ENCODE results near the gene PSMB5. TPM values are rescaled to one million over a fixed set of nuclear protein-coding genes. Genes with fewer than 3 reads are reported as not detected.

Gene PSMB5
- total RNA-seq, 1 donor from 2014 or later, result 183 TPM

DNA sequence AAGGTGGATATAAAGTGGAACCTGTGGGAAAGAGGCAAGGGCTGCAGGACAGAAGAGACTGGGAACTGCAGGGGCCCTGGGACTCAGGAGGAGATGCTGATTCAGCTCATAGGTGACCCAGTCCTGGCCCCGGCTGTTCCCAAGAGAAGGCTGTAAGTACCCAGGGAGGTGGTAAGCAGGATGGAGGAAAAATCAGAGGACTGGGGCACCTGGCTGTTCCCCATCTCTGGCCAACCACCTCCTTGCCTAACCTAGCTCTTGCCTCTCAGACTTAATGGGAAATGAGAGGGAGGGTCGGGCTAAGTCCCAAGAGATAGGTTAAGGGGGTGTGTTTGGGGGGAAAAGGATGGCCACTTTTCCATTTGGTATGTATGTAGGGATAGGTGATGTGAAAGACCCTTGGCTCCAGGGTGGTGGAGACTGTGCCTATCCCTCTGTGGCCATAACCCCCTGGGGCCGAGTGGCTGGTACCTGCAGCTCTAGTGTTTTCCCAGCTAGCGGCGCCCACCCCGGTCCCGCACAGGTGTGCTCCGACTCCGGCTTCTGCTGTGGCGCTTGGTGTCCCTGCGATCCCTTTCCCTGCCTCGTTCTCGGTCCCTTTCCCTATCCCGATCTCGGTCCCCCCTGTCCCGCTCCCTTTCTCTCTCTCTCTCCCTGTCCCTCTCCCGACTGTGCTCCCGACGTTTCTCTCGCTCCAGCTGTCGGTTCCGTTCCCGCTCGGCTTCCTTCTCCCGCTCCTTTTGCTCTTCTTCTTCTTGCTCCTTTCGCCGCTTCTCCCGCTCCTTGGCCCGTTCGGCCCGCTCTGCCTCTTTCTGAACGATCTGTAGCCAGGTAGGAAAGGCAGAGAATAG lies 24.2 kb upstream of the PSMB5 start:
- no peak for DNase-seq (ENCODE audit: low read depth in 2 of 2)

- DNase-seq (ENCODE audit: low read depth in 2 of 2), result peak; percentile 86 to 89
Measured at GRCh38 chr14:23057757-23058653, 23.3 kb upstream of the PSMB5 start.

DNA sequence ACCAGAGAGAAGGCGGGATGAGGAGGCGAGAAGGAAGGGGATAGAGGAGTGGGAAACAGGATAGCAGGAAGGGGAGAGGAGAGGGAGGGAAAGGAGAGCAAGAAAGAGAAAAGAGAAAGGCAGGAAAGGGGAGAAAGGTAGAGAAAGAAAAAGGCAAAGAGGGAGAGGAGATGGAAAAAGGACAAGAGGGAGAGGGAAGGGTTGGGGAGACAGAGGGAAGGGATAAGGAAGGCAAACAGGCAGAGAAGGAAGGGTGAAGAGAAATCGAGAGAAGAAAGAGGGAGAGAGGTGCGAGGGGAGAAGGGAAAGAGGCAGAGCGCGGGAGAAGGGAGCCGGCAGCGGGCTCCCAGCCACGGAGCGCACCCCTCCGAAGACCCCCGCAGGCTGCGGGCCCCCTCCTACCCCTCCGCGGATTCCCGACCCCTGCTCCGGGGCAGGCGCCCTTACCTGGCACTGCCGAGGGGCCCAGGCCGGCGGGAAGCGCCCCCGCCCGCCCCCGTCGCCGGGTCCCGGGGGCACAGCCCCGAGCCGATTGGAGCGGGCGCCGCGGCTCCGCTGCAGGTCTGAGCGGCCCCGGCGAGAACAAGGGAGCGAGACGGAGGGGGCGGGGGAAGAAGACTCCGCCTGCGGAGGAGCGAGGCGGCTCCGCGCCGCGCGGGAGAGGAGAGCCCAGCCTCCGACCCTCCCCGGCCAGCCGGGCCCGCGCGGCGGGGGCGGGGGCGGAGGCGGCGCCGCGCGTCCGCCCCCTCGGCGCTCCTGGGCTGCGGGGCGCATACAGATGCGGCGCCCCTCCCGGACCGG lies 22.5 kb upstream of the PSMB5 start, which contains the start of gene CDH24:
CDH24 (minus strand) TSS at position 565 of the 801 bp plus-strand sequence. CDS start 1,787 bp downstream, outside the sequence.
- peak; percentile 18 to 71 for DNase-seq (ENCODE audit: low read depth in 2 of 2)

DNA sequence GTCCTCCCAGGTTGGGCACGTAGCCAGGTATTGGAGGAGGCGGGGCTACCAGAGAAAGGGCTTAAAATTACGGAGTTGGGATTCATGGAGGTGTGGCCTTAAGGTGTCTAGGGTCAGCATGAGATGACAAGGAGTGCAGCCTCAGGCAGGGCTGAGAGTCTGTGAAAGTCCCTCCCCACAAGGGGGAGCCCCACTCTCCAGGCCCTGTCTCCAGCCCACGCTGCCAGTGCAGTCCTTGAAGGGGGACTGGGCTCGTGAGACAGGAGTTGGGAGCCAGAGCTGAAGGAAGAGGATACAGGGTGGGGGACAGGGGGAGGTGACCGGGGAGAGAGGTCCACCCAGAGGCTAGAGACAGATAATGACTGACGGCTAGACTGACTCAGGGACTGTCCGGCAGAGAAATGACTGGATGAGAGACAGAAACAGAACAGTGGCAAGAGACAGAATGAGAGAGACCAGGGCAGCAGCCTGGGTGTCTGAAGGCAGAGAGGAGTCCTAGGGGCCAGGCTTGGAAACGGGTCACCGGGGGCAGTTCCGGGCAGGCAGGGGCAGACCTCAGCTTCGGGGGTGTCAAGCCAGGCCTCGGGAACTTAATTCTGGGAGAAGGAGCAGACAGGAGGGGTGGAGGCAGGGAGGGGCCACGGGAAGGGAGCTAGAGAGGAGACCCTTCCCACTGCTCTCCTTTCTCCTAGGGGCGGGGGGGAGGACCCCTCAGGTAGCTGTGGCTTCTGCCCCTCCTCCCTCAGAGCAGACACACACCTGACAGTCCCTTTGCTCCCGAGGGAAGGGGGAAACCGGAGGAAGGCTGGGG lies 21.6 kb upstream of the PSMB5 start:
- DNase-seq (ENCODE audit: low read depth in 2 of 2), result peak; percentile 48 to 75

GRCh38 chr14:23055621-23056144 lies 21.0 kb upstream of the PSMB5 start:
- no peak for DNase-seq (ENCODE audit: low read depth in 2 of 2)

DNA sequence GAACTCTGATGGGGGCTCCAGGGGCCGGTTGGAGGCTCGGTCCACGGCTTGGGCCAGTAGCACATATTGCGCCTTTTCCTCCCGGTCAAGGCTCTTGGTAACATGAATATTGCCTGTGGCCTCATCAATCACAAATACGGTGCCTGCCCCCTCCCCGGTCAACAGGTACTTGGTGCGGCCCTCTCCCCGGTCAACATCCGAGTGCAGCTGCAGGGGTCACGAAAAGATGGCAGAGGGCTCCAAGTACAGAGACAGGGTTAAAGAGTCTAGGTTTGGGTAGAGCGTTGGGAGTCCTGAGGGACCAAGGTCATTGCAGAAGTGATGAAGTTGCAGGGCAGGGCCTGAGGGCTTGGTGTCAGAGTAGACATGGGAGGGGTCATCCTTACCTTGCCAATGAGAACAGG lies 20.4 kb upstream of the PSMB5 start:
- no peak for DNase-seq (ENCODE audit: low read depth in 2 of 2)

DNA sequence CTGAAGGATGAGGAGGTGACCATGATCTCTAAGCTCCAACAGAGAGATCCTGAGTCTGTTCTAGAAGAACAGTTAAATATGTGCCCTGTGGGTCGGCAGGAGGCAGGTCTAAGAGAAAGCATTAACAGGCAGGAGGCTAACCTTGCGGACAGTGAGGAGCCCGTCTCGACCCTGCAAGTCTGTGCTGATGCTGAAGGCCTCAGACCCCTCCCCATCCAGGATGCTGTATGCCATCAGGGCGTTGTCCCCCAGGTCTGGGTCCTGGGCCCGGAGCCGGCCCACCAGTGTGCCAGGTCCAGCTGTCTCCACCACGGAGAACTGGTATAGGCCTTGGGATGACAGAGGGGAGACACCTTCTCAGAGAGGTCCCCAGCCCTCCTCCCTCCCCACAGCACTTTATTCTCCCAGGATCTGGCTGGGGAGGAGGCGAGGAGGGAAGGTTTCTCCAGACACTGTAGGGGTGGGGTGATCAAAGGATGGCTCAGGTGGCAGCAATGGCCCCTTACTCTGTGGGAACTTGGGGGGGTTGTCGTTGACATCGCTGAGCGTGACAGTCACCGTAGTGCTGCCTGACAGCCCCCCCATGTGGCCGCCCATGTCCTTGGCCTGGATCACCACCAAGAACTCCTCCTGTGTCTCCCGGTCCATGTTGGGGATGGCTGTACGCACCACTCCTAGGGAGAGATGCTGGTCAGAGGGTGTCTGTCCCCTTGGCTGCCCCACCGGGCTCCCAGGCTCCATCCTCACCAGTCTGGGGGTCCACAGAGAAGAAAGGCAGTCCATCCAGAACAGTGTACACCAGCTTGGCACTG lies 19.5 kb upstream of the PSMB5 start:
- peak; percentile 48 to 70 for DNase-seq (ENCODE audit: low read depth in 2 of 2)

DNA sequence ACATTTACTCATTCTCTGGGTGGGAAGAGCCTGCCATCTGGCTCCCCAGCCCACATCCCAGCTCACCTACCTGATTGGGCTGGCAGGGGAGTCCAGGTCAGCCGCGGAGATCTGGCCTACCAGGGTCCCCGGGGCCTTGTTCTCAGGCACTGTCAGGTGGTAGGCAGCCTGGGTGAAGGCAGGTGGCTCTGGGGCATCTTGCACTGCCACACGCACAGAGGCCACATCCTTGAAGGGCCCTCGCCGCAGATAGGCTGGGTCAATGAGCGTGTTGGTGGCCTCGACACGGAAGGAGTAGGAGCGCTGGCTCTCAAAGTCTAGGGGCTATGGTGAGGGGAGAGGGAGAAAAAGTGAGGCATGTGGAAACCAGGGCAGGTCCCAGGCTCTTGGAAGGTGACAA lies 18.7 kb upstream of the PSMB5 start:
- no peak for DNase-seq (ENCODE audit: low read depth in 2 of 2)

GRCh38 chr14:23052671-23053070 lies 18.0 kb upstream of the PSMB5 start:
- DNase-seq (ENCODE audit: low read depth in 2 of 2), result no peak

DNA sequence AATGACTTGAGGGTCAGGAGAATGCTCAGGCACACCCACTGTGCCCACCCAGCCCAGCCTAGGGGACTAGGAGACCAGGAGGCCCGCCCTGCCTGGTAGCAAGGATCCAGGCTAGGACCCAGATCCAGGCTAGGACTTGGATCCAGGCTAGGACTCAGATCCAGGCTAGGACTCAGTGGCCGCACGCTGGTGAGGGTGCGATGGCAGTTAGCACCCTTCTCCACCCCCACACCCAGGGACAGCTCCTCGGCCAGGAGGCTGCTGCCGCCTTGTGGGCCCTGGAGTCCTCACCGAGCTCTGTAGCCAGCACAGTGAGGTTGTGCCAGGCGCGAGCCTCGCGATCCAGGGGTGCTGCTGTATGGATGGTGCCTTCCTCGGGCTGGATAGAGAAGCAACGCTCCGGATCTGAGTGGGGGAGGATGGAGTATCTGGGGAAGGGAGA lies 17.5 kb upstream of the PSMB5 start:
- peak in 1 of 2 donors; percentile 29 for DNase-seq (ENCODE audit: low read depth in 2 of 2)

- no peak for DNase-seq (ENCODE audit: low read depth in 2 of 2)
Measured at GRCh38 chr14:23051141-23052057, 16.7 kb upstream of the PSMB5 start.

DNA sequence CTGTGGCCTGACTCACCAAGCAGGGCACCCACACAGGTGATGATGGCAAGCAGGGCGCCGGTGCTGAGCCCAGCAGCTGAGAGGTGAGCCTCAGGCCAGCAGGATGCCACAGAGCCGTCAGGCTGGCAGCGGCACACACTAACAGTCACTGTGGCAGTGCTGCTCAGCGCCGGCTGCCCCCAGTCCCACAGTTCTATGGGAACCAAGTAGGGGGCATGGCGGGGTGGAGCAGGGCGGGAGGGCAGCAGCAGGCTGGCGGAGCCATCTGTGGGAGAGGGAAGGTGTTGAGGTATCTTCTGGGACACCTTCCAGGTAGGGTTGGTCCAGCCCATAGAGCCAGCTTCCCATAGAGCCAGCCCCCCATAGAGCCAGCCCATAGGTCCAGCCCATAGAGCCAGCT lies 14.3 kb upstream of the PSMB5 start:
- no peak for DNase-seq (ENCODE audit: low read depth in 2 of 2)

DNA sequence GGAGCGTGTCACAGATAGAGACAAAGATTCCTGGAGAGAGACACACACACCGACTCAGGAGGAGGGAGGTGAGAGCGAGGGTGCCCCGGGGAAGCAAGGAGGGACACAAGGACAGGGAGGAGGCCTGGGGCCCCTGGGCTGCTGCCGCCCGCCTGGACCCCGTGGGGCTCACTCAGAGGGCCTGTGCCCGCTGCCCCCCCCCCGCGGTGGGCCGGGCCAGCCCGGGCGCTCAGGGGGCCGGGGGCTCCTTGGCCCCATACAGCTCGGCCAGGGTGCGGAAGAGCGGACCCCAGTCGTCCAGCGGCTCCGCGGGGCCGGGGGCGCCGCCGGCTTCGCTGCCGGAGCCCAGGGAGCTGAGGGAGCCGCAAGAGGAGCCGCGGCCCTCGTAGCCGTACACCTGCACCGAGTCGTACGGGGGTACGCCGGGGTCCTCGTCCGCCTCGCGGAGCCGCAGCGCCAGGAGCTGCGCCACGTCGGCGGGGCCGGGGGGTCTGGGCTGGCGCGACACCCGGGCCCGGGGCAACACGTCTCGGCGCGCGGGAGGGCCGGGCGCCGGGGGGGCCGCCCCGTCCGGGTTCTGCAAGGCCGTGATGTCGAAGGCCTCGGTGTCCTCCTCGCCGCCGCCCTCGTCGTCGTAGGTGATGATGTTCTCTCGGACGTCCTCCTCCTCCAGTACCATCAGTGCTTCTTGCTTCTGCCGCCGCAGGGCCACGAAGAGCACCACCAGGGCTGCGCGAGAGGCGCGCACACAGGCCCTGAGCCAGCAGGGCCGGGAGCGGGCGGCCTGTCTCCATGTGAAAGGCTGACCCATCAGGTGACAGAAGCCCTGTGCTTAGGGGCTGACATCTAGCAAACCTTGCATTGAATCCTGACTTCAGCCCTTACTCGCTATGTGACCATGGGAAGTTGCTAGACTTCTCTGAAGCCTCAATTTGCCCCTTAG lies 13.3 kb upstream of the PSMB5 start:
- DNase-seq (ENCODE audit: low read depth in 2 of 2), result no peak

DNA sequence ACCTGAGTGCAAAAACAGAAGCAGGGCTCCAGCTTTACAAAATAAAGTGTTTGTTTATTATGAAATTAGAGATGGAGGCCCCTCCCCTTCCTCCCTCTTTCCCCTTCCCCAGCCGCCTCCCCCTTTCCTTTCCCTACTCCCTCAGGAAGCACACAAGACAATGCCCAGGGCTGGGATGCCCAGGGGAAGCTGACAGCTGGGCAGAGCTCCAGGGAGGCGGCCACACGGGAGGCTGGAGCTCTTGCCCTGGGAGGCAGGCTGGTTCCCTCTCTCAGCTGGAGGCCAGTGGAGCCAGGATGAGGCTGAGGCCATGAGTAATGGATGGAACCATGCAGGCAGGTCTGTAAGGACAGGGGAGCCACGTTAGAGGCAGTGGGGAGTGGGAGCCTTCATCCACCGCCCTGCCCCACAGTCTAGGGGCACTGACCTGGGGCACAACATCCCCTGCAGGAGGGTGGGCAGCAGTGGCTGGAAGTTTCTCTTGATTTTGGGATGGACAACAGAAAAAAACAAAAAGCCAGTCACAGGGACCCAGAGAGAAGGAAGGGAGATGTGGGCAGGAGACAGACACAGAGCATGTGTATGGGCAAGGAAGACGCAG lies 12.4 kb upstream of the PSMB5 start:
- peak; percentile 53 to 70 for DNase-seq (ENCODE audit: low read depth in 2 of 2)

DNA sequence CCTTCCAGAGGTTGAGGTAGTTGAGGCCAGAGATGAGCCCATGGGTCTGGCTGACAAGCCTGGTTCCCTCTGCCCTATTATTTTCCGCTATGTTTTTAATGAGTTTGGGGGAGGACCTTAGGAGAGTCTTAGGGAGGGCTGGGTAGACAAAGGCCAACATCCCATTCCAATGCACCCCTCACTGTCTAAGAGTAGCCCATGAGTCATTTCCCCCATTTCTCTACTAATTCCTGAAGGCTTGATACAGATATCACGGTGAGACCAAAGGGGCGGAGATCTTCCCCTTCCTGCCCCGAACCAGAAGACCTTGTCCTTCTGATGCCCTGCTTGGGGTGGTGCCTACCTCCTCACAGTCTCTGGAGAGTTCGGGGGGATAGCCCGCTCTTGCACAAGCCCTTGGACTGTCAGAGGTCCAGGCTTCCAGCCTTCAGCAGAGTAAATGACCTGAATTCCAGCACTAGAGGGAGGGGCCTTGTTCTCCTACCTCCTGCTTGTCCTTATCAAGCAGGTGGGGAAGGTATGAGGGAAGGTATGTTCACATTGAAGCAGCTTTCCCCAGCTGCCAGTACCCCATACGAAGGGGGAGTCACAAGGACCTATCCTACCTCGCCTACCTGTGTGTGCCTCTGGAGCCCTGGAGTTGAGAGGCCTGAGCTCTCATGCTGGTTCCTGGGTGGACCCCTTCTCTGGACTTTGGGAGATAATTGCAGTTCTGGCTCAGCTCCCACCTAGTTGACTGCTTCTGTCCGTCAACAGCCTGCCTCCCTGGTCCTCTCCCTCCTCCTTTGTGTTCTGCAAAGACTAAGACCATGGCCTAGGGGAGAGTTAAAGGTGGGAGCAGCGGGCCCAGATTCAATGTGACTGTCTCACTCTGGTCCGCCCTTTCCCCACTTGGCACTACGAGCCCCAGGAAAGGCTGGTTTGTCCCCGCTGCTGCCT lies 11.0 kb upstream of the PSMB5 start:
- peak in 1 of 2 donors; percentile 59 for DNase-seq (ENCODE audit: low read depth in 2 of 2)

DNA sequence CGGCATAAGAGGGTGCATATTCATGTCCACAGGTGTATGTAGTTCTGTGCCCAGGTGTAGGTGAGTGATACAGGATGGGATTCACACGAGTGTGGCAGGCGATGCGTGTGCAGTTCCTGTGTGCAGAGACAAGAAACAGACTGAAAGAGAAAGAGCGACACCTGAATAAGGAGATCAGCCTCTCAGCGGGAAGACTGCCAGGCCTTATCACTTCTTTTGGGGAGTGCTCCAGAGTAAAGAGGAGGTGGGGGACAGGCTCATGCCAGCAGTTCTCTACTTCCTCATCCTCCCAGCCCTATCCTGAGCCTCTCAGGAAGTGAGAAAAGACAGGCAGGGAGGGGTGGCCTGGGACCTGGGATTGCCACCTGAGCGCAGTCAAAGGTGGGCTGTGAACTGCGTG lies 10.1 kb upstream of the PSMB5 start:
- no peak for DNase-seq (ENCODE audit: low read depth in 2 of 2)

Measured in lung microvascular endothelial cell (primary cell).